ENCODE data around the gene ALDH16A1. TPM values are rescaled to one million over a fixed set of nuclear protein-coding genes. Genes with fewer than 3 reads are reported as not detected.
"Not testable (repeated sequence)": the region's sequence is repeated elsewhere in the genome, so short reads cannot be mapped to it uniquely, and the experiment has no call there.

ALDH16A1 gene
- polyA plus RNA-seq, 1 donor from 2014 or later: 67.5 TPM

- Mint-ChIP-seq H3K4me3 (peak within 1 kb of the TSS; percentile 80 to 96 (median 90)), H3K4me1 (peaks cover 11 to 25% (median 19%) of the 10 kb centered on the region in 3 donors)
Measured at GRCh38 chr19:49441210-49441959, 11.6 kb upstream of the ALDH16A1 start, which contains the start of gene SLC17A7. Gene SLC17A7, minus strand, starts transcription at chr19:49441527. Its CDS starts 148 bp downstream, at chr19:49441379.

GRCh38 chr19:49441960-49442350, 11.1 kb upstream of the ALDH16A1 start:
- H3K27me3 Mint-ChIP-seq: peaks cover 47% of the 10 kb centered on the region
- peak overlapping the region in 2 of 3 donors; percentile 59 to 86 for H3K27ac Mint-ChIP-seq
- H3K36me3 Mint-ChIP-seq: peaks cover 2% of the 10 kb centered on the region
- H3K9me3 Mint-ChIP-seq: no peaks in the 10 kb centered on the region
- H3K4me1 Mint-ChIP-seq: peaks cover 11 to 25% (median 18%) of the 10 kb centered on the region in 3 donors
- peak overlapping the region; percentile 44 to 96 (median 88) for H3K4me3 Mint-ChIP-seq

More at GRCh38 chr19:49441210-49441959, 11.6 kb upstream of the ALDH16A1 start, which contains the start of gene SLC17A7:
- Mint-ChIP-seq H3K36me3 (peaks cover 2% of the 10 kb centered on the region), H3K27ac (peak within 1 kb of the TSS; percentile 59 to 86 (median 78)), H3K27me3 (peaks cover 53% of the 10 kb centered on the region), H3K9me3 (no peaks in the 10 kb centered on the region)

DNA sequence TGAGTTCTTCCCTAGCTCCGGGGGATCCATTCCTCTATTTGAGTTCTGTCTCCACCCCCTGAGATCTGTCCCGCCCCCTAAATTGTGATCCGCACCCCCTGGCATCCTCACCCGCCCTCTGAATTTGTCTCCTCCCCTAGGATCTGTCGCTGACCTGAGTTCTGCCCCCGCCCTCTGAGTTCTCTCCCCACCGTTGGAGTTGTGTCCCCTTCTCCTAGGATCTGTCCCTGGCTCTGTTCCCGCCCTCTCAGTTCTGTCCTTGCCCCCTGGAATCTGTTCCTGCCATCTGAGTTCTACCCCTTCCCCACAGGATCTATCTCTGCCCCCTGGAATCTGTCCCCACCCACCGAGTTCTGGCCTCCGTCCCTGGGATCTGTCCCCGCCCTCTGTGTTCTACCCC, 10.7 kb upstream of the ALDH16A1 start:
- H3K4me3 Mint-ChIP-seq: peak overlapping the region; percentile 80 to 96 (median 90)
- H3K27ac Mint-ChIP-seq: peak overlapping the region in 2 of 3 donors; percentile 59 to 86
- H3K9me3 Mint-ChIP-seq: no peaks in the 10 kb centered on the region
- H3K36me3 Mint-ChIP-seq: peaks cover 2% of the 10 kb centered on the region
- peaks cover 43% of the 10 kb centered on the region for H3K27me3 Mint-ChIP-seq
- peaks cover 11 to 25% (median 18%) of the 10 kb centered on the region in 3 donors for H3K4me1 Mint-ChIP-seq

- Mint-ChIP-seq H3K27ac (peak overlapping the region; percentile 86 to 97 (median 93)), H3K9me3 (no peaks in the 10 kb centered on the region), H3K4me1 (peaks cover 11 to 25% (median 18%) of the 10 kb centered on the region in 3 donors), H3K4me3 (peak overlapping the region; percentile 80 to 96 (median 90)), H3K27me3 (peaks cover 40% of the 10 kb centered on the region), H3K36me3 (peaks cover 2% of the 10 kb centered on the region)
Measured at GRCh38 chr19:49442771-49443365, 10.2 kb upstream of the ALDH16A1 start.

DNA sequence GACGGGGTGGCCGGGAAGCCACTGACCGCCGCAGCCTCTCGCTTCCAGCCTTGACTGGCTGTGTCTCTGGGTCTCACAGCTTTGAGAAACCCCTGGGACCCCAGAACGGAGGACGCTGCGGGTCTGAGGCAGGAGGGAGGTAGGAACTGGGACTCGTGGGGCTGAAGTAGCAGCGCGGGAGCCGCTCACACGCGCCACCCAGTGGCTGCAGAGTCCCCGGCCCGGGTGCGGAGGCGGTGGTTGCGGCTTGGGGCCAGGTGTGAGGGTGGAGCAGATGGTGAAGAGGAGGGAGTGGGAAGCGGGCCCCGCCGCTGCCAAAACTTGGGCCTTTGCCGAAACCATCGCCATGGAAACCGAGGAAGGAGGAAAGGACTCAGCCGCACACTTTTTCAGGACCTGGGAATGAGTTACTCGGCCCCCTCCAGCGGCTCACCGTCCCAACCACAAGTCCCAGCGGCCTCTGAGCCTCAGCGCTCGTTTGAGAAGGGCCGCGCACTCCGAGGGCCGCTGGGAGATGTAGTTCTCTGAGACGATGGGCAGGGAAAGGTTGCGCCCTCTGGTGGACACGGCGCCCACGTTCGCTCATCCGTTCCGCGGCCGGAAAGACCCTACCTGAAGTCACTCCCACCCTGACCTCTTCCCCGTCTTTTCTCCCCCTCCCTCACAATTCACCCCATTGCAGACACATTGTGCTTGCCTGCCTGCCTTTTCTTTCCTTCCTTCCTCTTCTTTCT, 9.5 kb upstream of the ALDH16A1 start:
- Mint-ChIP-seq H3K9me3 (no peaks in the 10 kb centered on the region), H3K36me3 (peaks cover 2% of the 10 kb centered on the region), H3K27me3 (peaks cover 34% of the 10 kb centered on the region), H3K4me1 (peaks cover 8 to 23% (median 20%) of the 10 kb centered on the region in 3 donors), H3K27ac (peak overlapping the region; percentile 86 to 97 (median 93)), H3K4me3 (peak overlapping the region; percentile 80 to 96 (median 90))

- peaks cover 27% of the 10 kb centered on the region for H3K27me3 Mint-ChIP-seq
- not testable (repeated sequence) for H3K36me3 Mint-ChIP-seq, H3K9me3 Mint-ChIP-seq
- peaks cover 5 to 26% (median 22%) of the 10 kb centered on the region in 3 donors for H3K4me1 Mint-ChIP-seq
- peak overlapping the region in 2 of 3 donors; percentile 86 to 97 for H3K27ac Mint-ChIP-seq
- H3K4me3 Mint-ChIP-seq: peak overlapping the region in 3 of 4 donors; percentile 80 to 96 (median 95)
Measured at GRCh38 chr19:49444100-49444700, 8.8 kb upstream of the ALDH16A1 start.

DNA sequence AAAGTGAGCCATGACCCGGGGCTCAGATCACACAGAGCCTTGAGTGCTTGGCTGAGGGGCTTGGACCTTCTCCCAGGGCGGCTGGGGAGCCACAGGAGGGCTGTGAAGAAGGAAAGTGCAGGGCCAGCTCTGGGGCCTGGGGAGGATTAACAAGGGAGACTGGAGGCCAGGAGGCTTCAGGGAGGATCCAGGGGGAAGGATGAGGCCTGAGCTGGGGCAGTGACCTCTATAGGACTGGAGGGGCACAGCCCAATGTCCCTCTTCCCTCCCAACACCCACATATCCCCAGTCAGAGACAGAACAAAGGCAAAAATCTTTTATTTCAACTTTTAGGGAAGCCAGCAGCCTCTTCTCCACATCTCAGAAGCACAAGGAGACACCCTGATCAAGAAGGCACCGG, 7.0 kb upstream of the ALDH16A1 start:
- peaks cover 3 to 28% (median 24%) of the 10 kb centered on the region in 3 donors for H3K4me1 Mint-ChIP-seq
- peaks cover 10% of the 10 kb centered on the region for H3K27me3 Mint-ChIP-seq
- H3K36me3 Mint-ChIP-seq: peaks cover 2% of the 10 kb centered on the region
- peak overlapping the region in 2 of 3 donors; percentile 86 to 92 for H3K27ac Mint-ChIP-seq
- H3K9me3 Mint-ChIP-seq: no peaks in the 10 kb centered on the region
- peak overlapping the region in 2 of 4 donors; percentile 9 to 65 for H3K4me3 Mint-ChIP-seq

GRCh38 chr19:49447485-49448431, 5.3 kb upstream of the ALDH16A1 start:
- Mint-ChIP-seq H3K9me3 (no peaks in the 10 kb centered on the region), H3K27ac (peak overlapping the region in 2 of 3 donors; percentile 23), H3K27me3 (no peaks in the 10 kb centered on the region), H3K4me1 (peaks cover 10 to 31% (median 20%) of the 10 kb centered on the region in 3 donors), H3K36me3 (peaks cover 2% of the 10 kb centered on the region), H3K4me3 (peak overlapping the region in 2 of 4 donors; percentile 39 to 54)

- peak overlapping the region in 2 of 3 donors; percentile 23 for H3K27ac Mint-ChIP-seq
- peaks cover 16 to 33% (median 24%) of the 10 kb centered on the region in 3 donors for H3K4me1 Mint-ChIP-seq
- H3K4me3 Mint-ChIP-seq: peak overlapping the region in 1 of 4 donors; percentile 54
- no peaks in the 10 kb centered on the region for H3K9me3 Mint-ChIP-seq
- peaks cover 3% of the 10 kb centered on the region for H3K36me3 Mint-ChIP-seq
- H3K27me3 Mint-ChIP-seq: no peaks in the 10 kb centered on the region
Measured at GRCh38 chr19:49448432-49448786, 4.6 kb upstream of the ALDH16A1 start.

- Mint-ChIP-seq H3K36me3 (peaks cover 3% of the 10 kb centered on the region), H3K27me3 (no peaks in the 10 kb centered on the region), H3K27ac (peak overlapping the region in 1 of 3 donors; percentile 39), H3K4me3 (peak overlapping the region; percentile 88 to 100 (median 94)), H3K4me1 (peaks cover 19 to 31% (median 19%) of the 10 kb centered on the region in 3 donors), H3K9me3 (no peaks in the 10 kb centered on the region)
Measured at GRCh38 chr19:49450405-49450804, 2.6 kb upstream of the ALDH16A1 start.

- Mint-ChIP-seq H3K36me3 (peaks cover 3% of the 10 kb centered on the region), H3K27me3 (no peaks in the 10 kb centered on the region), H3K27ac (peak within 1 kb of the TSS; percentile 79 to 100 (median 99)), H3K9me3 (no peaks in the 10 kb centered on the region), H3K4me1 (peaks cover 19 to 32% (median 21%) of the 10 kb centered on the region in 3 donors), H3K4me3 (peak within 1 kb of the TSS; percentile 91 to 100 (median 98))
Measured at GRCh38 chr19:49451430-49452181, 1.4 kb upstream of the ALDH16A1 start, which contains the start of gene PIH1D1. Gene PIH1D1, minus strand, starts transcription at chr19:49451814. Its CDS starts 240 bp downstream, at chr19:49451574.

DNA sequence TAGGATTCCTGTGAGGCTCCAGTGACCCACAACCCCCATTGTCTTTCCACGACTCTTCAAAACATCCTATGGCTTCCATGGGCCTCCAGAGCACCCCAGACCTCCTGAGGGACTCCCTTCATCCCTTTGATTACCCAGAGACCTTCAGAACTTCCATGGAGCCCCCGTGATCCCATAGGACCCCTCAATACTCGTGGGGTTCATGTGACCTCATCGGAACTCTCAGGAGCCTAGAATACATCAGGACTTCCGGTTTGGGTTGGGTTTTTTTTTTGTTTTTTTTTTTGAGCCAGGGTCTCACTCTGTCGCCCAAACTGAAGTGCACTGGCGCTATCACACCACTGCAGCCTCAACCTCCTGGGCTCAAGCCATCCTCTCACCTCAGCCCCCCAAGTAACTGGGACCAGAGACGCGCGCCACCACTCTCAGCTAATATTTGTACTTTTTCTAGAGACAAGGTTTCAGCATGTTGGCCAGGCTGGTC, 774 bp downstream of the ALDH16A1 start:
- Mint-ChIP-seq H3K4me3 (peak overlapping the region; percentile 91 to 100 (median 98)), H3K4me1 (peaks cover 19 to 31% (median 22%) of the 10 kb centered on the region in 3 donors), H3K27me3 (no peaks in the 10 kb centered on the region), H3K27ac (peak overlapping the region; percentile 79 to 100 (median 99)), H3K36me3 (peaks cover 3% of the 10 kb centered on the region), H3K9me3 (no peaks in the 10 kb centered on the region)
